SK-N-DZ (cell line): ENCODE measurements around the gene PUS10.

ENCODE experiments used
- DNase-seq: peaks from one replicate; pipeline ENCODE4 v3.0.0-alpha.2; 2015; ENCODE audit warnings: low spot score

Gene PUS10

GRCh38 chr2:60972889-60973656, 45.0 kb downstream of the PUS10 start:
- no peak for DNase-seq

GRCh38 chr2:60966507-60967405, 51.3 kb downstream of the PUS10 start:
- DNase-seq: no peak

DNA sequence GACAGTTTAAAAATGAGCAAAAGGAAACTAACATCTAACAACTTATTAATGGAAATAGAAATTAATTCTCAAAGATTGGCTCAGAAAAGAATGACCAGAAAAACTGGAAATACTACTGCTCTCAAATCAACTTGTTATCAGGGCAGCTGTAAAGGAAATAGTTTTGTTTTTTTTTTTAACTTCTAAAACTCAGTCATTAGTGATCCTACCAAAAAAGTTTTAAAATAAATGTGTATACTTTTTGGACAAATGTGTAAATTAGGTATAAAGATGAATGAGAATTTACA, 52.6 kb downstream of the PUS10 start:
- DNase-seq: no peak

- no peak for DNase-seq
These were observed 53.2 kb downstream of the PUS10 start for GRCh38 chr2:60964651-60965498.

DNA sequence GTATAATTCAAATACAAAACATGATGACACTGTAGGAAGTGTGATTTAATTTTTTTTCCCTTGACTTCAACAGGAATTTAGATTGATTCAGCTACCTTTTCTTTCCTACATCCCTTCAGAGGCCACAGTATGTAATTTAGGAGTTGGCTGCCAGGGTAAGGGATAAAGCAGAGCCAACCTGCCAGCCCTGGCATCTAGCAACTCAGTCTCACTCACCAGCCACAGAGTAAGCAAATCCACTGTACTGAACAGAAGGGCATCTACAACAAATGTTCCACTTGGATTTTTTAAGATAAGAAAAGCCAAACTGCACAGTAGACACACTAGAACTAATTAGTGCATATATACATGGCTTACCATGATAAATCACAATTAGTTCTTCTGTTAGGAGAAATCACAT, 54.9 kb downstream of the PUS10 start:
- DNase-seq: no peak

DNA sequence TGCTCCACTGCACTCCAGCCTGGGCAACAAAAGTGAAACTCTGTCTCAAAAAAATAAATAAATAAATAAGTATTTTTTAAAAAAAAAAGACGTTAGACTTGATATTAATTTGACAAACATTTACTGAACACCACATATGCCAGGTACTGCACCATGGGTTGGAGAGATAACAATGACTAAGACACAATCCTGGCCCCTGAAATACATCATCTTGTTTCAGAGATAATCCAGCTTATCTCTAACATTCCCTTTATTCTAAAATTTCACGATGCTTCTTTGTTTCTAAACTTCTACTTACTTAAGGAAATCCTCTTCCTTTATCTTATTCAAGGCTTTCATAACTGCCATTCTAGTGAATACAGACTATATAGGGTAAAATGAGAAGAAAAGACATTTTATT, 55.5 kb downstream of the PUS10 start:
- DNase-seq: no peak

GRCh38 chr2:60961457-60961856, 56.6 kb downstream of the PUS10 start:
- no peak for DNase-seq

- DNase-seq: no peak
These were observed 57.3 kb downstream of the PUS10 start for GRCh38 chr2:60960706-60961105.

GRCh38 chr2:60959501-60959900, 58.6 kb downstream of the PUS10 start:
- DNase-seq: no peak

DNA sequence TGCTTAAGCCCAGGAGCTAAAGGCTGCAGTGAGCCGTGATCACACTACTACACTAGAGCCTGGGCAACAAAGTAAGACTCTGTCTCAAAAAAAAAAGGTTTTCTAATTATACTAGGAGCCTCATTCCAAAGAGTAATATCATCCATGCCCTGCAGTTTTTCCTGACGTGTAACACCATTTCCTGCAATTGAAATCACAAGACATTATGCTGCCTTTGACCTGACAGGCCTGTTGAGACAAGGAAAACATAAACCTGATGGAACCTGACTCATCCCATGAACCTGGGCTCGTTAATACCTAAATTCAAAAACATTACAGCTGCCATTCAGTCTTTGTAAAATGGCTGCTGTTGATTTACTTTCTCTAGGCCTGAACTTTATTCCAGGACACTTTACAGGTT, 59.3 kb downstream of the PUS10 start:
- DNase-seq: no peak

- DNase-seq: no peak
These were observed 59.7 kb downstream of the PUS10 start for GRCh38 chr2:60958361-60958760.

DNA sequence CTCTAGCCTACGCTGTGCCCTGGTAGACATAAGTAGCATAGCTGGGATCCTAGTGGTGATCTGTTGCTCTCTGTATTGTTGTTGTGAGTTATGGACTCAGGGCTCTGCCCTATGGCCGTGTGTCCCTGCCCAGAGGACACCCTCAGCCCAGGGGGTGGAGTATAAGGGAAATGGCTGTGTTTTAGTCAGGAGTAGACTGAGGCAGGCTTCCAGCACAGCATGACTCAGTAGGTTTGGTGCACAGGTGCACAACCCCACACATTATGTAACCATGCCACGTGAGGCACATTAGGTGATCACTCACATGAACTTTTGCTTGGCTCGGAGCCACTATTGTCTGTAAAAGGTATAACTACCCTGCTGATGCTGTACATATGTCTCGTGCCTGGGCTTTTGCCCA, 60.4 kb downstream of the PUS10 start:
- DNase-seq: no peak

- no peak for DNase-seq
These were observed 60.8 kb downstream of the PUS10 start for GRCh38 chr2:60957224-60957623.

DNA sequence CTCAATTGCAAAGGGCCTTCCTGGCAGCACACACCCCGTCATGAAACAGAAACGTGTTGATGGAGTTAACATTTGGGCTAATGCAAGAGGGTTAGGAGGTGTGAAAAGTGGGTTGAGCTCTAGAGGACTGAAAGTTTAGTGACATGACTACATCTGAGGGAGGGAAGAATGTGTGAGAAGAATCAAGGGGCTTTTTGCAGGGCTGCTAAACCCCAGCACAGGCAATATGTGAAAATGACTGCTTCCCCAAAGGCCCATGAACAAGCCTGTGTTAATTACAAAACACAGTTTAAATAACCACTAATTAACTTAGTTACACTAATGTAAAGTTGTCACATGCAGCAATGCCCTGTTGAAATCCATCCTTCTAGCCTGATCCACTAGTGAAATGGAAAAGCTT, 63.9 kb downstream of the PUS10 start:
- DNase-seq: no peak

- DNase-seq: no peak
These were observed 69.0 kb downstream of the PUS10 start for GRCh38 chr2:60948926-60949579.

DNA sequence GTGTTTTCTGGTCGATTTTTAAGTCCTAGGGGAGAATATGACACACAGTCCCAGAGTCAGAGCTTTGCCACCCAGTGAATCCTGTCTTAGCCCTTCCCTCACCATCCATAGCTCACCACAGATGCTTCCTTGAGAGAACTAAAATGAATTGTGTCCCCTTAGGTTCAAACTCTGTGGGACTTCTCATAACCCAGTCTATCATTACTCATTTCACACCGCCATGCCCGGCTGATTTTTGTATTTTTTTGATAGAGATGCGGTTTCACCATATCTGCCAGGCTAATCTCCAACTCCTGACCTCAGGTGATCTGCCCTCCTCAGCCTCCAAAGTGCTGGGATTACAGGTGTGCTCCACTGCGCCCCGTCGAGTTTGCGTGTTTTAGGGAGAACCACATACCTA, 69.9 kb downstream of the PUS10 start:
- DNase-seq: no peak

GRCh38 chr2:60947056-60947455, 71.0 kb downstream of the PUS10 start:
- DNase-seq: no peak

DNA sequence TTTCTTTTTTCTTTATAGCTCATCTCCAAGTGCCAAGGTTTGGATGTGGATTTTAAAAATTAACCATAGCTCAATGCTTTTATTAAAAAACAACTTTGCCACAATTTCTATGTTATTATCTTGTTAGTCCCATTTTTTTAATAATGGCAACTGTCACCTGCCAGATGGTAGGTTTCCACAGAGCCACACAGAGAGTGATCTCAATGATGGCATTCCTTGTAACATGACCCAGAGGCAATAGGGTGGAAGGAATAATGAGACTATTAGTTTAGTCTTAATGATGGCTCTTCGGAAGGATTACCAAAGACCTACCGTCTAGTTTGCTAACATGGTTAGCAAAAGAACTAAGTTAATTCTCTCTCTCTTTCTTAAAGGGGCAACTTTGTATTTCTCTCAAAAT, 72.7 kb downstream of the PUS10 start:
- no peak for DNase-seq

- DNase-seq: no peak
These were observed 78.4 kb downstream of the PUS10 start for GRCh38 chr2:60939622-60940021.

DNA sequence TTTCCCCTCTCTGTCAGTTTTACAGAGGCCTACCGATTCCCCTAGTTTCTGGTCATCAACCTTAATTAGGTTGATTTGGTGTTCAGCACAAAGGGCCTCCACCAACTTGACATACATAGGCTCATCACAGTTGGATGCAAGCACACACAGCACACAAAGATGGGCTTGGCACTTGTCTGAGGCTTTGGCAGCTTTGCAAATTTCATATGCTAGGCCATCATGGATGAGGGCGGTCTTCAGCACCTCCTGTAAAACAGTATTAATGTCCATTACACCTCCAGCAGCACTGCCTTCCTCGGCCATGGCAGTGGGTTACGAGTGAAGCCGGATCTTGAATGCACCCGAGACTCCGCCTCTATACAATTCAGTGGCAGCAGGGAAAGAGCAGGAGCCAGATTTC, 79.8 kb downstream of the PUS10 start:
- DNase-seq: no peak

GRCh38 chr2:60936757-60937156, 81.3 kb downstream of the PUS10 start:
- no peak for DNase-seq
